ENCODE data around the gene ADAM19.

DNA sequence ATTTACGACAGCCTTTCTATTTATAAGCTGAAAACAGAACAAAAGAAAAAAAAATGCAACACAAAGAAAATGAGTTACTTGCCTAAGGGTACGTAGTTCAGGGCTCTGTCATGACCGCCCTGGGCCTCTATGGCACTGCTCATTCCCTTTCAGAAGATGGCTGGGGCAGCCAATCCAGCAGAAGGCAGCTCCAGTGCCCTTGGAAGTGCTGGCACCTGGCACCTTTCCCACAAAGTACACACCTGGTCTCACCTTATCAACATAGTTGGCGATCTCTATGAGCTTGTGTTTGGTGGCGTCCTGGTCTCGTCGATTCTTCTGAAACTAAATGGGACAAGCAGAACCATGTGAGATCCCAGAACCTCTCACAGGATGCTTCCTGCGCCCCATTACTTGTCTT is 62.4 kb downstream of the ADAM19 start:
- TF ChIP-seq, protein P1, sequence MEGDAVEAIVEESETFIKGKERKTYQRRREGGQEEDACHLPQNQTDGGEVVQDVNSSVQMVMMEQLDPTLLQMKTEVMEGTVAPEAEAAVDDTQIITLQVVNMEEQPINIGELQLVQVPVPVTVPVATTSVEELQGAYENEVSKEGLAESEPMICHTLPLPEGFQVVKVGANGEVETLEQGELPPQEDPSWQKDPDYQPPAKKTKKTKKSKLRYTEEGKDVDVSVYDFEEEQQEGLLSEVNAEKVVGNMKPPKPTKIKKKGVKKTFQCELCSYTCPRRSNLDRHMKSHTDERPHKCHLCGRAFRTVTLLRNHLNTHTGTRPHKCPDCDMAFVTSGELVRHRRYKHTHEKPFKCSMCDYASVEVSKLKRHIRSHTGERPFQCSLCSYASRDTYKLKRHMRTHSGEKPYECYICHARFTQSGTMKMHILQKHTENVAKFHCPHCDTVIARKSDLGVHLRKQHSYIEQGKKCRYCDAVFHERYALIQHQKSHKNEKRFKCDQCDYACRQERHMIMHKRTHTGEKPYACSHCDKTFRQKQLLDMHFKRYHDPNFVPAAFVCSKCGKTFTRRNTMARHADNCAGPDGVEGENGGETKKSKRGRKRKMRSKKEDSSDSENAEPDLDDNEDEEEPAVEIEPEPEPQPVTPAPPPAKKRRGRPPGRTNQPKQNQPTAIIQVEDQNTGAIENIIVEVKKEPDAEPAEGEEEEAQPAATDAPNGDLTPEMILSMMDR (conservative IDR thresholded peaks at IDR 0.05; ENCODE audit: low read depth, low read length), result no peak
- TF ChIP-seq RFX5 (IDR thresholded peaks at IDR 0.05; ENCODE audit: low read depth, low read length) (no peak), BHLHE40 (IDR thresholded peaks at IDR 0.05; ENCODE audit: low read depth, low read length) (no peak), CEBPB (IDR thresholded peaks at IDR 0.05; ENCODE audit: low read depth, low read length) (no peak), FOS (IDR thresholded peaks at IDR 0.05; ENCODE audit: low read depth, low read length) (no peak), POLR2A (IDR thresholded peaks at IDR 0.05; ENCODE audit: low read depth, low read length) (no peak), CHD1 (IDR thresholded peaks at IDR 0.05; ENCODE audit: low read depth, low read length) (no peak), MXI1 (IDR thresholded peaks at IDR 0.05; ENCODE audit: borderline replicate concordance, low read depth, low read length) (no peak), NFE2L2 (IDR thresholded peaks at IDR 0.05; ENCODE audit: low read depth, low read length) (no peak), ELK1 (IDR thresholded peaks at IDR 0.05; ENCODE audit: borderline replicate concordance, low read depth, low read length) (no peak), SMC3 (IDR thresholded peaks at IDR 0.05; ENCODE audit: low read depth, low read length) (no peak), MAFK (IDR thresholded peaks at IDR 0.05; ENCODE audit: low read depth, low read length) (no peak), RAD21 (IDR thresholded peaks at IDR 0.05; ENCODE audit: low read length) (no peak)
